SK-N-SH (cell line): ENCODE results near the gene SOCS4. TPM values are rescaled to one million over a fixed set of nuclear protein-coding genes. Genes with fewer than 3 reads are reported as not detected.
A peak's percentile ranks its signal among the peaks of the same experiment; 100 is the strongest.
"Not testable (repeated sequence)": the region's sequence is repeated elsewhere in the genome, so short reads cannot be mapped to it uniquely, and the experiment has no call there.

ENCODE experiments used
- CTCF ChIA-PET: fragments of 300-600, 350-600 bp; formaldehyde crosslinking; extraction: SDS; loops from one replicate; lab custom pipeline; 2021; lab: Yijun Ruan, JAX
- POLR2A ChIA-PET: fragments of 350-600 bp; sonication (Branson Sonifier 250); formaldehyde crosslinking; extraction: SDS; loops from one replicate; lab custom pipeline; 2020; ENCODE audit warnings: antibody characterized with exemption, inconsistent platforms; lab: Yijun Ruan, JAX
- DNase-seq: peaks from one replicate; pipeline ENCODE4 v3.0.0; 2012
- H2AFZ ChIP-seq: fragments of 200-600 bp; sonication (generic); 2 replicates; pipeline ENCODE4 v1.8.1; 2016; ENCODE audit warnings: antibody characterized with exemption, mild to moderate bottlenecking, low read depth
- H3F3A ChIP-seq: fragments of 200-600 bp; sonication (generic); replicated peaks from 2 replicates; pipeline ENCODE3; 2016; ENCODE audit warnings: antibody characterized with exemption, mild to moderate bottlenecking; ENCODE audit not compliant: insufficient read depth
- H3K27ac ChIP-seq, 2 experiments: fragments of 200-500 bp in 1 of 2; fragments of 200-600 bp in 1 of 2; sonication (Bioruptor generic) in 1 of 2; sonication (generic), shearing (Covaris generic) in 1 of 2; 2 replicates each; pipeline versions ENCODE4 v1.5.1 to v1.6.1; 2014 to 2016; ENCODE audit warnings: low read depth in 2 of 2, inconsistent platforms in 1 of 2, low read length in 1 of 2, mild to moderate bottlenecking in 1 of 2, mixed read lengths in 1 of 2
- H3K27me3 ChIP-seq: fragments of 200-600 bp; sonication (generic), shearing (Covaris generic); 2 replicates; pipeline ENCODE4 v1.6.1; 2016; ENCODE audit warnings: mixed run types; ENCODE audit not compliant: insufficient read depth
- H3K36me3 ChIP-seq, 2 experiments: fragments of 200-500 bp in 1 of 2; fragments of 200-600 bp in 1 of 2; sonication (Bioruptor generic) in 1 of 2; sonication (generic) in 1 of 2; replicated peaks in 1 of 2; 2 replicates each; pipeline versions ENCODE3 to v1.5.1; 2014 to 2016; ENCODE audit warnings: low read length in 1 of 2, mild to moderate bottlenecking in 1 of 2; ENCODE audit not compliant: insufficient read depth in 2 of 2, control insufficient read depth in 1 of 2
- H3K4me1 ChIP-seq, 2 experiments: fragments of 200-500 bp in 1 of 2; fragments of 200-600 bp in 1 of 2; sonication (Bioruptor generic) in 1 of 2; sonication (generic), shearing (Covaris generic) in 1 of 2; 2 replicates each; pipeline versions ENCODE4 v1.5.1 to v1.6.1; 2014 to 2016; ENCODE audit warnings: low read depth in 1 of 2, low read length in 1 of 2, mixed run types in 1 of 2; ENCODE audit not compliant: insufficient read depth in 2 of 2, control insufficient read depth in 1 of 2
- H3K4me2 ChIP-seq: fragments of 200-600 bp; sonication (generic), shearing (Covaris generic); 2 replicates; pipeline ENCODE4 v1.6.1; 2017; ENCODE audit warnings: mixed run types
- H3K4me3 ChIP-seq, 2 experiments: fragments of 200-500 bp in 1 of 2; fragments of 200-600 bp in 1 of 2; sonication (Bioruptor generic) in 1 of 2; sonication (generic), shearing (Covaris generic) in 1 of 2; 2 replicates each; pipeline versions ENCODE4 v1.5.1 to v1.8.1; 2014 to 2016; ENCODE audit warnings: low read depth in 2 of 2, inconsistent platforms in 1 of 2, low read length in 1 of 2, mild to moderate bottlenecking in 1 of 2, mixed read lengths in 1 of 2, moderate library complexity in 1 of 2
- H3K79me2 ChIP-seq: fragments of 200-600 bp; sonication (generic); 2 replicates; pipeline ENCODE4 v1.8.1; 2017; ENCODE audit warnings: mild to moderate bottlenecking; ENCODE audit not compliant: insufficient read depth
- H3K9ac ChIP-seq: fragments of 200-600 bp; sonication (generic); 2 replicates; pipeline ENCODE4 v1.6.1; 2017; ENCODE audit warnings: mixed run types
- H3K9me2 ChIP-seq: fragments of 200-600 bp; sonication (generic); 2 replicates; pipeline ENCODE4 v1.6.1; 2017; ENCODE audit warnings: mixed run types
- H3K9me3 ChIP-seq: fragments of 200-600 bp; sonication (generic); 2 replicates; pipeline ENCODE4 v1.6.1; 2017; ENCODE audit warnings: mixed run types, mild to moderate bottlenecking, moderate library complexity
- H4K20me1 ChIP-seq: fragments of 200-600 bp; sonication (generic); 2 replicates; pipeline ENCODE4 v1.6.1; 2017; ENCODE audit warnings: mild to moderate bottlenecking, mixed run types; ENCODE audit not compliant: insufficient read depth
- CTCF ChIP-seq: fragments of 200-600 bp; sonication (generic); IDR thresholded peaks from 2 replicates; pipeline ENCODE4 v1.6.1; 2017; ENCODE audit warnings: antibody characterized with exemption, mild to moderate bottlenecking, moderate library complexity
- ELF1 ChIP-seq: IDR thresholded peaks from 2 replicates; pipeline ENCODE4 v1.4.0; 2012
- EZH2phosphoT487 ChIP-seq: fragments of 200-600 bp; sonication (generic); IDR thresholded peaks from 2 replicates; pipeline ENCODE4 v1.6.1; 2017; ENCODE audit warnings: low read depth, mixed run types, mild to moderate bottlenecking, antibody characterized with exemption, moderate library complexity, borderline replicate concordance
- GABPA ChIP-seq: IDR thresholded peaks from 2 replicates; pipeline ENCODE4 v1.4.0; 2012; ENCODE audit warnings: low read depth, mild to moderate bottlenecking
- MEF2A ChIP-seq: IDR thresholded peaks from 2 replicates; pipeline ENCODE4 v1.4.0; 2012; ENCODE audit warnings: low read depth, borderline replicate concordance
- NFIC ChIP-seq: IDR thresholded peaks from 2 replicates; pipeline ENCODE4 v1.4.0; 2012; ENCODE audit warnings: borderline replicate concordance
- PBX3 ChIP-seq: IDR thresholded peaks from 2 replicates; pipeline ENCODE4; 2012
- RCOR1 ChIP-seq: fragments of 150-350 bp; IDR thresholded peaks from 2 replicates; pipeline ENCODE4 v1.6.1; 2017; ENCODE audit warnings: antibody characterized with exemption, low read length
- RXRA ChIP-seq: IDR thresholded peaks from 2 replicates; pipeline ENCODE4 v1.4.0; 2012; ENCODE audit warnings: low read depth, mild to moderate bottlenecking, borderline replicate concordance
- SMC3 ChIP-seq: IDR thresholded peaks from 2 replicates; pipeline ENCODE4 v1.6.1; 2012; ENCODE audit warnings: low read depth, low read length, improper control_type of control experiment
- TCF12 ChIP-seq: IDR thresholded peaks from 2 replicates; pipeline ENCODE4 v1.4.0; 2012
- TEAD4 ChIP-seq: IDR thresholded peaks from 2 replicates; pipeline ENCODE4 v1.4.0; 2012; ENCODE audit warnings: mild to moderate bottlenecking, borderline replicate concordance; ENCODE audit not compliant: insufficient read depth
- YY1 ChIP-seq: IDR thresholded peaks from 2 replicates; pipeline ENCODE4 v1.4.0; 2012; ENCODE audit warnings: low read depth, mild to moderate bottlenecking
- ZBTB33 ChIP-seq: IDR thresholded peaks from 2 replicates; pipeline ENCODE4 v1.4.0; 2012; ENCODE audit warnings: low read depth, borderline replicate concordance
- WGBS: methylation state at CpG from one replicate; pipeline ENCODE4 v1.1.6; 2017; ENCODE audit warnings: low lambda C conversion rate; 5-methylcytosine and 5-hydroxymethylcytosine counted together
- polyA plus RNA-seq, 3 experiments: library from polyadenylated mRNA; depleted of rRNA; stranded (reverse); fragments of >200 nt; gene quantifications; 2 replicates each; pipeline ENCODE4 v1.2.3, GENCODE V29; 2012
- TF ChIP-seq, protein P1 (sequence below): fragments of 150-350 bp; IDR thresholded peaks from 2 replicates; pipeline ENCODE4 v1.6.1; 2016; ENCODE audit warnings: mild to moderate bottlenecking, low read depth, low read length

The SOCS4 gene
- polyA plus RNA-seq, 1 of the 3 experiments (the other 2 are of a cell fraction) = 2.2 TPM

- CTCF ChIA-PET = interaction anchor here (0.8 to 7.0 kb wide), 3 partner anchors 20 to 226 kb away, joined by 3 to 40 read pairs (median 4); partner anchors contain the start of gene MAPK1IP1L
These were observed 4.2 kb downstream of the SOCS4 start for GRCh38 chr14:55031190-55031589.

GRCh38 chr14:55037995-55038394 is 11.0 kb downstream of the SOCS4 start:
- not testable (repeated sequence) for H3K9me2 ChIP-seq, H2AFZ ChIP-seq, H3F3A ChIP-seq, DNase-seq, H3K4me3 ChIP-seq, H3K4me2 ChIP-seq, H3K9me3 ChIP-seq, H4K20me1 ChIP-seq, H3K27ac ChIP-seq, H3K9ac ChIP-seq, H3K4me1 ChIP-seq, H3K27me3 ChIP-seq
- peaks cover 73% of the 10 kb centered on the region for H3K79me2 ChIP-seq
- CTCF ChIA-PET = interaction anchor here (5.1 kb wide), 1 partner anchor 13 kb away, joined by 18 read pairs; the partner anchor contains the start of gene MAPK1IP1L
- POLR2A ChIA-PET = interaction anchor here (0.8 kb wide), 1 partner anchor 13 kb away, joined by 3 read pairs; no protein-coding TSS in a partner anchor
- H3K36me3 ChIP-seq = peaks cover 16 to 57% of the 10 kb centered on the region in 2 experiments

More at GRCh38 chr14:55031190-55031589, 4.2 kb downstream of the SOCS4 start:
- Histone ChIP-seq H3K4me2 (no peak overlapping the region), H3K4me3 (no peak overlapping the region), H3K27ac (no peak overlapping the region; a peak in 1 of 4 replicates), H3K79me2 (peaks cover 95% of the 10 kb centered on the region), H4K20me1 (peaks cover 32% of the 10 kb centered on the region), H3K4me1 (peaks cover 13 to 16% of the 10 kb centered on the region in 2 experiments; a peak in 3 of 4 replicates), H3K27me3 (no peaks in the 10 kb centered on the region), H3K36me3 (peaks cover 20 to 35% of the 10 kb centered on the region in 2 experiments), H3K9me2 (no peaks in the 10 kb centered on the region), H2AFZ (no peak overlapping the region), H3K9ac (0 out of 2 replicates have a peak overlapping the region, but pooled peaks have one; percentile 9), H3K9me3 (no peaks in the 10 kb centered on the region), H3F3A (peaks cover 3% of the 10 kb centered on the region)
- no peak for DNase-seq
- TF ChIP-seq SMC3 (no peak), MEF2A (no peak), RXRA (no peak), NFIC (no peak), GABPA (no peak), YY1 (no peak), TEAD4 (no peak)
- TF ChIP-seq, protein P1, sequence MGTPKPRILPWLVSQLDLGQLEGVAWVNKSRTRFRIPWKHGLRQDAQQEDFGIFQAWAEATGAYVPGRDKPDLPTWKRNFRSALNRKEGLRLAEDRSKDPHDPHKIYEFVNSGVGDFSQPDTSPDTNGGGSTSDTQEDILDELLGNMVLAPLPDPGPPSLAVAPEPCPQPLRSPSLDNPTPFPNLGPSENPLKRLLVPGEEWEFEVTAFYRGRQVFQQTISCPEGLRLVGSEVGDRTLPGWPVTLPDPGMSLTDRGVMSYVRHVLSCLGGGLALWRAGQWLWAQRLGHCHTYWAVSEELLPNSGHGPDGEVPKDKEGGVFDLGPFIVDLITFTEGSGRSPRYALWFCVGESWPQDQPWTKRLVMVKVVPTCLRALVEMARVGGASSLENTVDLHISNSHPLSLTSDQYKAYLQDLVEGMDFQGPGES = no peak
- POLR2A ChIA-PET = no interaction called here
- 60% methylated on average over 2 of the region's 2 CpGs for WGBS

DNA sequence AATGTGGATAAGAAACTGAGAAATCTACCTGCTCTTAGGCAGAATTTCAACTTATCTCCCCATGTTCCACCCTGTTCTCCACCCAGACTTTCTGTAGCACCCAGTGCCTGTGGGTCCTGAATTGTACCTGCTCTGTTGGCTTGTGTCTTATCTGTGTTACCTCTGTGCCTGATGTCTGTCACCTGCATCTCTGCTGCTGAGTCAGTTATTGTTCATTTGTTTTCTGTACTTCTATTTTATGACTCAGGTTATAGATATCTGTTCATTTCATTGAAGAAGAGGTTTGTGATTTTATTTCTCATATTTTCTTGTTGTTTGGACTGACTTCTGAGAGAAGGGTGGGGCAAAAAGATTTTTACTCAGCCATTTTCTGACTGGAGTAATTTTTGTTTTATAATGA is 11.7 kb downstream of the SOCS4 start:
- no peak overlapping the region for H3K4me3 ChIP-seq
- H3K27ac ChIP-seq = no peak overlapping the region
- no peak for DNase-seq
- no peaks in the 10 kb centered on the region for H3K9me2 ChIP-seq
- no peak overlapping the region for H3K4me2 ChIP-seq
- H3K36me3 ChIP-seq = peaks cover 23 to 53% of the 10 kb centered on the region in 2 experiments
- no peaks in the 10 kb centered on the region for H3K4me1 ChIP-seq
- POLR2A ChIA-PET = no interaction called here
- no peak overlapping the region for H3K9ac ChIP-seq
- no peak overlapping the region for H2AFZ ChIP-seq
- no peaks in the 10 kb centered on the region for H3K27me3 ChIP-seq
- H4K20me1 ChIP-seq = no peaks in the 10 kb centered on the region
- CTCF ChIA-PET = interaction anchor here (5.1 kb wide), 1 partner anchor 13 kb away, joined by 18 read pairs; the partner anchor contains the start of gene MAPK1IP1L
- H3F3A ChIP-seq = no peaks in the 10 kb centered on the region
- H3K79me2 ChIP-seq = peaks cover 66% of the 10 kb centered on the region
- no peaks in the 10 kb centered on the region for H3K9me3 ChIP-seq
- TF ChIP-seq ELF1 = no peak
- TF ChIP-seq CTCF = no peak
- TF ChIP-seq RCOR1 = no peak
- no peak for TF ChIP-seq ZBTB33
- TF ChIP-seq, protein P1 = no peak
- no peak for TF ChIP-seq EZH2phosphoT487
- TF ChIP-seq RXRA = no peak
- TF ChIP-seq GABPA = no peak
- no peak for TF ChIP-seq PBX3
- no peak for TF ChIP-seq TCF12
